Measurements from ENCODE around the gene TRIM9. TPM values are rescaled to one million over a fixed set of nuclear protein-coding genes. Genes with fewer than 3 reads are reported as not detected.

Gene TRIM9
- total RNA-seq, 1 donor from 2014 or later: 1.0 TPM

- Histone ChIP-seq H3K36me3 (ENCODE audit: control insufficient read depth in 3 of 3, insufficient read depth in 3 of 3, low read length in 3 of 3) (no peaks in the 10 kb centered on the region), H3K27me3 (ENCODE audit: control insufficient read depth in 3 of 3, insufficient read depth in 3 of 3, low read length in 3 of 3) (no peaks in the 10 kb centered on the region), H3K4me1 (ENCODE audit: control insufficient read depth in 3 of 3, insufficient read depth in 3 of 3, low read length in 3 of 3) (peaks cover 21 to 36% (median 23%) of the 10 kb centered on the region in 3 donors), H3K9me3 (ENCODE audit: control insufficient read depth in 3 of 3, low read length in 3 of 3) (no peaks in the 10 kb centered on the region), H3K4me3 (ENCODE audit: low read length in 3 of 3) (peak overlapping the region in 1 of 3 donors; percentile 17), H3K9ac (ENCODE audit: low read depth in 1 of 3, low read length in 3 of 3) (no peak overlapping the region), H3K27ac (ENCODE audit: low read depth, low read length) (peak overlapping the region; percentile 69)
Observed at GRCh38 chr14:50977863-50978528, 116.9 kb downstream of the TRIM9 start.

GRCh38 chr14:50974118-50974517, 120.8 kb downstream of the TRIM9 start:
- Histone ChIP-seq H3K9ac (ENCODE audit: low read depth in 1 of 3, low read length in 3 of 3) (peak overlapping the region in 1 of 3 donors; percentile 47), H3K4me3 (ENCODE audit: low read length in 3 of 3) (peak overlapping the region in 1 of 3 donors; percentile 14), H3K4me1 (ENCODE audit: control insufficient read depth in 3 of 3, insufficient read depth in 3 of 3, low read length in 3 of 3) (peaks cover 22 to 31% (median 24%) of the 10 kb centered on the region in 3 donors), H3K27ac (ENCODE audit: low read depth, low read length) (peak overlapping the region; percentile 47), H3K9me3 (ENCODE audit: control insufficient read depth in 3 of 3, low read length in 3 of 3) (no peaks in the 10 kb centered on the region), H3K27me3 (ENCODE audit: control insufficient read depth in 3 of 3, insufficient read depth in 3 of 3, low read length in 3 of 3) (no peaks in the 10 kb centered on the region), H3K36me3 (ENCODE audit: control insufficient read depth in 3 of 3, insufficient read depth in 3 of 3, low read length in 3 of 3) (no peaks in the 10 kb centered on the region)

GRCh38 chr14:50972734-50973133, 122.2 kb downstream of the TRIM9 start:
- Histone ChIP-seq H3K27me3 (ENCODE audit: control insufficient read depth in 3 of 3, insufficient read depth in 3 of 3, low read length in 3 of 3) (no peaks in the 10 kb centered on the region), H3K4me3 (ENCODE audit: low read length in 3 of 3) (no peak overlapping the region), H3K36me3 (ENCODE audit: control insufficient read depth in 3 of 3, insufficient read depth in 3 of 3, low read length in 3 of 3) (no peaks in the 10 kb centered on the region), H3K27ac (ENCODE audit: low read depth, low read length) (no peak overlapping the region), H3K9ac (ENCODE audit: low read depth in 1 of 3, low read length in 3 of 3) (peak overlapping the region in 2 of 3 donors; percentile 27 to 40), H3K9me3 (ENCODE audit: control insufficient read depth in 3 of 3, low read length in 3 of 3) (no peaks in the 10 kb centered on the region), H3K4me1 (ENCODE audit: control insufficient read depth in 3 of 3, insufficient read depth in 3 of 3, low read length in 3 of 3) (peaks cover 14 to 21% (median 15%) of the 10 kb centered on the region in 3 donors)

- no peak overlapping the region for H3K27ac ChIP-seq (ENCODE audit: low read depth, low read length)
- no peaks in the 10 kb centered on the region for H3K9me3 ChIP-seq (ENCODE audit: control insufficient read depth in 3 of 3, low read length in 3 of 3)
- no peaks in the 10 kb centered on the region for H3K27me3 ChIP-seq (ENCODE audit: control insufficient read depth in 3 of 3, insufficient read depth in 3 of 3, low read length in 3 of 3)
- peaks cover 14 to 18% (median 15%) of the 10 kb centered on the region in 3 donors for H3K4me1 ChIP-seq (ENCODE audit: control insufficient read depth in 3 of 3, insufficient read depth in 3 of 3, low read length in 3 of 3)
- no peaks in the 10 kb centered on the region for H3K36me3 ChIP-seq (ENCODE audit: control insufficient read depth in 3 of 3, insufficient read depth in 3 of 3, low read length in 3 of 3)
- H3K4me3 ChIP-seq (ENCODE audit: low read length in 3 of 3): no peak overlapping the region
- H3K9ac ChIP-seq (ENCODE audit: low read depth in 1 of 3, low read length in 3 of 3): no peak overlapping the region
Observed at GRCh38 chr14:50970886-50971781, 123.8 kb downstream of the TRIM9 start.

GRCh38 chr14:50967790-50968189, 127.1 kb downstream of the TRIM9 start:
- Histone ChIP-seq H3K4me3 (ENCODE audit: low read length in 3 of 3) (no peak overlapping the region), H3K9ac (ENCODE audit: low read depth in 1 of 3, low read length in 3 of 3) (no peak overlapping the region), H3K4me1 (ENCODE audit: control insufficient read depth in 3 of 3, insufficient read depth in 3 of 3, low read length in 3 of 3) (peaks cover 1 to 2% (median 2%) of the 10 kb centered on the region in 3 donors), H3K27ac (ENCODE audit: low read depth, low read length) (no peak overlapping the region), H3K27me3 (ENCODE audit: control insufficient read depth in 3 of 3, insufficient read depth in 3 of 3, low read length in 3 of 3) (no peaks in the 10 kb centered on the region), H3K9me3 (ENCODE audit: control insufficient read depth in 3 of 3, low read length in 3 of 3) (no peaks in the 10 kb centered on the region), H3K36me3 (ENCODE audit: control insufficient read depth in 3 of 3, insufficient read depth in 3 of 3, low read length in 3 of 3) (no peaks in the 10 kb centered on the region)

- H3K4me1 ChIP-seq (ENCODE audit: control insufficient read depth in 3 of 3, insufficient read depth in 3 of 3, low read length in 3 of 3): no peaks in the 10 kb centered on the region
- H3K9me3 ChIP-seq (ENCODE audit: control insufficient read depth in 3 of 3, low read length in 3 of 3): no peaks in the 10 kb centered on the region
- no peaks in the 10 kb centered on the region for H3K27me3 ChIP-seq (ENCODE audit: control insufficient read depth in 3 of 3, insufficient read depth in 3 of 3, low read length in 3 of 3)
- no peak overlapping the region for H3K4me3 ChIP-seq (ENCODE audit: low read length in 3 of 3)
- H3K27ac ChIP-seq (ENCODE audit: low read depth, low read length): no peak overlapping the region
- no peaks in the 10 kb centered on the region for H3K36me3 ChIP-seq (ENCODE audit: control insufficient read depth in 3 of 3, insufficient read depth in 3 of 3, low read length in 3 of 3)
- H3K9ac ChIP-seq (ENCODE audit: low read depth in 1 of 3, low read length in 3 of 3): no peak overlapping the region
Observed at GRCh38 chr14:50967103-50967502, 127.8 kb downstream of the TRIM9 start.

GRCh38 chr14:50964683-50965390, 130.1 kb downstream of the TRIM9 start:
- H3K4me1 ChIP-seq (ENCODE audit: control insufficient read depth in 3 of 3, insufficient read depth in 3 of 3, low read length in 3 of 3): peaks cover 7 to 9% (median 8%) of the 10 kb centered on the region in 3 donors
- no peaks in the 10 kb centered on the region for H3K9me3 ChIP-seq (ENCODE audit: control insufficient read depth in 3 of 3, low read length in 3 of 3)
- H3K27ac ChIP-seq (ENCODE audit: low read depth, low read length): no peak overlapping the region
- H3K36me3 ChIP-seq (ENCODE audit: control insufficient read depth in 3 of 3, insufficient read depth in 3 of 3, low read length in 3 of 3): no peaks in the 10 kb centered on the region
- H3K27me3 ChIP-seq (ENCODE audit: control insufficient read depth in 3 of 3, insufficient read depth in 3 of 3, low read length in 3 of 3): no peaks in the 10 kb centered on the region
- no peak overlapping the region for H3K9ac ChIP-seq (ENCODE audit: low read depth in 1 of 3, low read length in 3 of 3)
- H3K4me3 ChIP-seq (ENCODE audit: low read length in 3 of 3): no peak overlapping the region

GRCh38 chr14:50963919-50964318, 131.0 kb downstream of the TRIM9 start:
- Histone ChIP-seq H3K9ac (ENCODE audit: low read depth in 1 of 3, low read length in 3 of 3) (no peak overlapping the region), H3K27me3 (ENCODE audit: control insufficient read depth in 3 of 3, insufficient read depth in 3 of 3, low read length in 3 of 3) (no peaks in the 10 kb centered on the region), H3K27ac (ENCODE audit: low read depth, low read length) (no peak overlapping the region), H3K4me1 (ENCODE audit: control insufficient read depth in 3 of 3, insufficient read depth in 3 of 3, low read length in 3 of 3) (peaks cover 7 to 9% (median 8%) of the 10 kb centered on the region in 3 donors), H3K4me3 (ENCODE audit: low read length in 3 of 3) (no peak overlapping the region), H3K36me3 (ENCODE audit: control insufficient read depth in 3 of 3, insufficient read depth in 3 of 3, low read length in 3 of 3) (no peaks in the 10 kb centered on the region), H3K9me3 (ENCODE audit: control insufficient read depth in 3 of 3, low read length in 3 of 3) (no peaks in the 10 kb centered on the region)

GRCh38 chr14:50961605-50962221, 133.2 kb downstream of the TRIM9 start:
- H3K4me3 ChIP-seq (ENCODE audit: low read length in 3 of 3): peak overlapping the region in 2 of 3 donors; percentile 22 to 56
- H3K4me1 ChIP-seq (ENCODE audit: control insufficient read depth in 3 of 3, insufficient read depth in 3 of 3, low read length in 3 of 3): peaks cover 7 to 9% (median 8%) of the 10 kb centered on the region in 3 donors
- H3K9ac ChIP-seq (ENCODE audit: low read depth in 1 of 3, low read length in 3 of 3): peak overlapping the region in 2 of 3 donors; percentile 32 to 45
- no peaks in the 10 kb centered on the region for H3K36me3 ChIP-seq (ENCODE audit: control insufficient read depth in 3 of 3, insufficient read depth in 3 of 3, low read length in 3 of 3)
- H3K27me3 ChIP-seq (ENCODE audit: control insufficient read depth in 3 of 3, insufficient read depth in 3 of 3, low read length in 3 of 3): no peaks in the 10 kb centered on the region
- H3K9me3 ChIP-seq (ENCODE audit: control insufficient read depth in 3 of 3, low read length in 3 of 3): no peaks in the 10 kb centered on the region
- no peak overlapping the region for H3K27ac ChIP-seq (ENCODE audit: low read depth, low read length)
